GM21381 (cell line): ENCODE data around the gene TSC22D4.
"Not testable (repeated sequence)": the region's sequence is repeated elsewhere in the genome, so short reads cannot be mapped to it uniquely, and the experiment has no call there.

Source experiments
- ATAC-seq: cut with Tn5 transposase; IDR thresholded peaks from one replicate; pipeline ENCODE4 v1.9.1; 2021; ENCODE audit warnings: mild to moderate bottlenecking, moderate library complexity; ENCODE audit not compliant: unreplicated experiment

TSC22D4 gene

DNA sequence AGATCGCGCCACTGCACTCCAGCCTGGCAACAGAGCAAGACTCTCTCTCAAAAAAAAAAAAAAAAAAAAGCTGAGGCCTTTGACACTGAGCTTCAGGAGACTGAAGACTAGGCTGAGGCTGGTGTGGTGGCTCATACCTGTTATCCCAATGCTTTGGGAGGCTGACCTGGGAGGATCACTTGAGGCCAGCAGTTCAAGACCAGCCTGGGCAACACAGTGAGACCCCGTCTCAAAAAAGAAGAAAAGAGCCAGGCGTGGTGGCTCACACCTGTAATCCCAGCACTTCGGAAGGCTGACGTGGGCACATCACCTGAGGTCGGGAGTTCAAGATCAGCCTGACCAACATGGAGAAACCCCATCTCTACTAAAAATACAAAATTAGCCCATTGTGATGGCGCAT is 31.7 kb downstream of the TSC22D4 start:
- ATAC-seq, result not testable (repeated sequence)

DNA sequence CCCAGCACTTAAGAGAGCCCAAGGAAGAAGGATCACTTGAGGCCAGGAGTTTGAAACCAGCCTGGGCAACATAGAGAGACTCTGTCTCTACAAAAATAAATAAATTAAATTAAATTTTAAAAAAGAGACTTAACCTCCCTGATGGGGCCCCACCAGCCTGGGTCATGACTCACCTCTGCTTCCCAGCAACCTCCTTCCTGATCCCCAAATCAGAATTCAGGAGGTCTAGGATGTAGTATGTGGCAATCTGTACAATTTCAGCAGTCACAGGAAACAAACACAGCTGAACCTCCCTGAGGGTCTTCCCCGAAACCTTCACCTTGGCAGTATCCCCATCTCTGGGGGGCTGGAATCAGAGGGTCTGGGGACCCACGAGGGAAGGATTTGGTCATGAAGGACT is 33.0 kb downstream of the TSC22D4 start:
- no peak for ATAC-seq

DNA sequence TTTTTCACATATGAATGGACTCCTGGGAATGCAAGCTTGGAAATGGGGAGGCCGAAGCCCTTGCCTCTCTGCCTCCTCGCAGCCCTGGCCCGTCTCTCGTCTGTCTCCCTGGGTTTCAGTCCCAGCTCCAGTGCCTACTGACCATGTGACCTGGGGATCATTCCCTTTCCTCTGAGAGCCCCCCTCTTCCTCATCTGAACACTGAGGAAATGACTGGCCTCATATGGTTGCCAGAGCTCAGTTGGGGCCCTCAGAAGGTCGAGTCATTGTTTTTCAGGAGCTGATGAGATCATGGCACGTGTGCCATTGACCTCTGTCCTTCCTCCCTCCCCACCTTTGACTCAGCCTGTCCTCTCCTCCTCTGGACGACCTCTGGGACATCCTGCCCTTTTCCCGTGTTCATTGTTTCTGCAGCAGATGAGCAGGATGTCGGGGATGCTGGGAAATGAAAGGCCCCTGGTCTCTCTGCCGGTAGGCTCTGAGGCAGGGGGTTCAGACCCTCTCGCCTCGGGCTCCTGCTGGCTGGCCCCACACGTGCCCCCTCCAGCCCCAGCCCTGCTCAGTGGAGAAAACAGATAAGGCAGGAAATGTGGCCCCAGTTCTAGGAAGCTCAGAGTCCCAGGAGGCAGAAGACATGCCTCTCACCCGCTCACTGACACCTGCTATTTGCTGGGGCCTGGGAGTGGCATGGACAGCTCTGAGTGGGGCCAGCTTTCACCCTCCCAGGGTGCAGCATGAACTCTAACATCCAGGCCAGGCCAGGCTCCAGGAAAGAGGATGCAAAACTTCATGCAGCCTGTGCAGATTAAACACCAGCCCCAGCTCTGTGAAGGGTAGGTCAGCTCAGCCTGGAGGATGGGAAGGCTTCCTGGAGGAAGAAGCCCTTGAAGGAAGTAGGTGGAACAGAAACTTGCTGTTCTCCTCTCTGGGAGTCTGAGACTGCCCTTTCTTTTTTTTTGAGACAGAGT is 34.4 kb downstream of the TSC22D4 start:
- no peak for ATAC-seq

DNA sequence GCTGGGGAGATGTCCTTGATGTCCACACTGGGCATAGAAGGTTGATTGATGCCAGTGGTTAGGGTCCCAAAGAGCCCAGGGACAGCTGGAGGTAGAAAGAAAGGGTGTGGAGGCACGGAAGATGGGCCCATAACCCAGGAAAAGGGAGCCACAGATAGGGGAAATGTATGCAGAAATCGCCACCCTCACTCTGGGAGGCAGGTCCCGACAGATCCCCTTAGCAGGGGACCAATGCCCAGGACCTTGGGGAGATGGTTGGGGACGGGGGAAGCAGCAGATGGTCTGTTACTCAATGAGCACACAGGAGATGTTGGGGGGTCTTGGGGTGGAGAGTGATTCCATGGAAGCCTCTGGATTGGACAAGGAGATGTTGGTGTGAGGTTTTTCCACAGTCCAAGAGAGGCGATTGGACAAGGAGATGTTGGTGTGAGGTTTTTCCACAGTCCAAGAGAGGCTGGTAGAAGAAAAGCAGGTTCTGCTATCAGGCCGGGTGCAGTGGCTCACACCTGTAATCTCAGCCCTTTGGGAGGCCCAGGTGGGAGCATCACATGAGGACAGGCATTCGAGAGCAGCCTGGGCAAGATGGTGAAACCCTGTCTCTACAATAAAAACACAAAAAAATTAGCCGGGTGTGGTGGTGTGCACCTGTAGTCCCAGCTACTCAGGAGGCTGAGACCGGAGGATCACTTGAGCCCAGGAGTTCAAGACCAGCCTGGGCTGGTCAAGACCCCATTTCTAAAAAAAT is 35.7 kb downstream of the TSC22D4 start:
- ATAC-seq, result no peak

DNA sequence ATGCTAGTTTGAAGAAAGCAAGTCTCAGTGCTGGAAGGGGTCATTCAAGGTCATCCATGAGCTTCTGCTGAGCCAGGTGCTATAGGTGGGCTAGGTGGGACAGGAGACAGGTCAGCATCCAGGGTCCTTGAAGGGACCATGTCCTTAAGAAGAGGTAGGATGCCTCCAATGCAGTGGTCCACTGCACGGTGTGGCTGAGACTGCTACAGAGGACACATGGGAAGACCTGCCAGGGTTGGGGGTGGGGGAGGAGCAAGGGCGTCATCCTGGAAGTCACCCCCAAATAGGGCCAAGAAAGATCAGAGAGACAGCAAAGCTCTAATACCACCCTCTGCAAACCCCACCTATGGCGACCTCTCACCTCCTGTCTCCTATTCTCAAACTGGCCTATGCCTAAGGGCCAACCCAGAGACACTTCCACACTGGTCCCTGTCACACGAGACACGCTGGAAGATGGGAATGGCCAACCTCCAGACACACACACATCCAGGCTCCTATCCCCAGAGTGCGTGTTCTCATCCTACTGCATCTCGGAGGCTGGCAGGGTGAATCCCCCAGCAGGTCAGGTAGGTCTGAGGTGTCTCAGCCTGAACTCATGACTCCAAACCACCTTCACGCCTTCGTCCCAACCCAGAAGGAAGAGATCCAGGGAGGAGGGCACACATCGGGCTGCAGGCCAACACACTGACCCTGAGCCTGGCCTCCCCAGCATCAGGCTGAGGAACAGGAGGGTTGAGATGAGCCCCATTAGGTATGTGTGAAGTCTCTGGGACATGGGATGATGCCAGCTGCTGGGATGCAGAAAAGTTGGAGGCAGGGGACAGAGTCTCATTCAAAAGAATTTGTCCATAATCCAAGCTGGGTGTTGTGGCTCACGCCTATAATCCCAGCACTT is 37.1 kb downstream of the TSC22D4 start:
- ATAC-seq, result no peak

DNA sequence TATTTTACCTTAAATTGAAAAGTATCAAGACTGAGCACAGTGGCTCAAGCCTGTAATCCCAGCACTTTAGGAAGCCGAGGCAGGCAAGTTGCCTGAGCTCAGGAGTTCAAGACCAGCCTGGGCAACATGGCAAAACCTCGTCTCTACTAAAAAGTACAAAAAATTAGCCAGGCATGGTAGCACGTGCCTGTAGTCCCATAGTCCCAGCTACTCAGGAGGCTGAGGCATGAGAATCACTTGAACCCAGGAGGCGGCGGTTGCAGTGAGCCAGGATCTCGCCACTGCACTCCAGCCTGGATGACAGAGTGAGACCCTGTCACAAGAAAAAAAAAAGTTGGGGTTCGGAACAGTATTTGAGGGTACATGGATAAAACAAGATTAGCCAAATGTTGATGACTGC is 39.8 kb downstream of the TSC22D4 start:
- ATAC-seq, result not testable (repeated sequence)

DNA sequence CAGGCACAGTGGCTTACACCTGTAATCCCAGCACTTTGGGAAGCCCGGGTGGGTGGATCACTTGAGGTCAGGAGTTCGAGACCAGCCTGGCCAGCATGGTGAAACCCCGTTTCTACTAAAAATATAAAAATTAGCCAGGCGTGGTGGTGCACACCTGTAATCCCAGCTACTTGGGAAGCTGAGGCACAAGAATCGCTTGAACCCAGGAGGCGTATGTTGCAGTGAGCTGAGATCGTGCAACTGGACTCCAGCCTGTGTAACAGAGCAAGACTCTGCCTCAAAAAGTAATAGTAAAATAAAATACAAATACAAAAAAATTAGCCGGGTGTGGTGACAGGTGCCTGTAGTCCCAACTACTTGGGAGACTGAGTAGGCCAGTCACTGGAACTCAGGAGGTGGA is 40.3 kb downstream of the TSC22D4 start:
- not testable (repeated sequence) for ATAC-seq

DNA sequence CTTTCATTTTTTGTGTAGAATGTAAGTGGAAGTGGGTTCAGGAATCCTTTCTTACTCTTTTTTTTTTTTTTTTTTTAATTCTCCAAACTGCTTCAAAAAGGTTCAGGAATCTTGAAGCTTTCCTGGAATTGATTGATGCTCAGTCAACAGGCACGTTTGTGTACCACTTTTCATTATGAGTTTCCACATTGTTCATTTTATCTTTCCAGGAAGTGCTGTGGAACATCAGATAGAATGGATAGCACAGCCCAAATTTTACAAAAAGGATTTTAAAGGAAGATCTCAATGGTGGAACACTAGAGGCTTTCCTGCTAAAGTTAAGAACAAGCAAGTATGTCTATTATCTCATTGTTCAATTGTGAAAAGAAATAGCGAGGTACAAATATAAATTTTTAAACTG is 40.8 kb downstream of the TSC22D4 start:
- ATAC-seq, result no peak

DNA sequence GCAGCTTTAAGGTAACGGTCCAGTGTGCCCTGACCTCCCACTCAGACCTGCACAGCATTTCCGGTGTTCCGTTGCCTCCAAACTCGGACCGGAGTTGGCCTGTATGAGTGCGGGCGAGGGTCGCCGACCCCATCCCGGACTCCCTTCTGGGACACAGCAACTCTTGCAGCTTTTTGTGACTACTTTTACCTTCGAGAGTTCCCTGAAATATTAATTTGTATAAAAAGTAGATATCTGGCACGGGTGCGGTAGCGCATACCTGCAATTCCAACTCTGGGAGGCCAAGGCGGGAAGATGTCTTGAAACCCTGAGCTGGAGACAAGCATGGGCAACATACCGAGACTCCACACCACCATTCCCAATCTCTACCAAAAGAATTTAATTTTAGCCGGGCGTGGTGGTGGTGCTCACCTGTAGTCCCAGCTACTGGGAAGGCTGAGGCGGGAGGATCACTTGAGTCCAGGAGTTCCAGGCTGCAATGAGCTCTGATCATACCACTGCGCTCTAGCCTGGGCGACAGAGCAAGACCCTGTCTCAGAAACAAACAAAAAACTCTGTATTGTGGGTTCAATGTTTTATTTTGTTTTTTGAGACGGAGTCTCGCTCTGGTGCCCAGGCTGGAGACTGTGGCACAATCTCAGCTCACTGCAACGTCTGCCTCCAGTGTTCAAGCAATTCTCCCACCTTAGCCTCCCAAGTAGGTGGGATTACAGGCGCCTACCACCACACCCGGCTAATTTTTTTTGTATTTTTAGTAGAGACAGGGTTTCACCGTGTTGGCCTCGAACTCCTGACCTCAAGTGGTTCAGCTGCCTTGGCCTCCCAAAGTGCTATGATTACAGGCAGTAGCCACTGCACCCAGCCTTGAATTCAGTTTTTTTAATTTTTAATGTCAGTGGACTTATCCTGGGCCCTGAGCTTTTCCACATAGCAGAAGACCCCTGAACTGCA is 41.6 kb downstream of the TSC22D4 start:
- ATAC-seq, result no peak

DNA sequence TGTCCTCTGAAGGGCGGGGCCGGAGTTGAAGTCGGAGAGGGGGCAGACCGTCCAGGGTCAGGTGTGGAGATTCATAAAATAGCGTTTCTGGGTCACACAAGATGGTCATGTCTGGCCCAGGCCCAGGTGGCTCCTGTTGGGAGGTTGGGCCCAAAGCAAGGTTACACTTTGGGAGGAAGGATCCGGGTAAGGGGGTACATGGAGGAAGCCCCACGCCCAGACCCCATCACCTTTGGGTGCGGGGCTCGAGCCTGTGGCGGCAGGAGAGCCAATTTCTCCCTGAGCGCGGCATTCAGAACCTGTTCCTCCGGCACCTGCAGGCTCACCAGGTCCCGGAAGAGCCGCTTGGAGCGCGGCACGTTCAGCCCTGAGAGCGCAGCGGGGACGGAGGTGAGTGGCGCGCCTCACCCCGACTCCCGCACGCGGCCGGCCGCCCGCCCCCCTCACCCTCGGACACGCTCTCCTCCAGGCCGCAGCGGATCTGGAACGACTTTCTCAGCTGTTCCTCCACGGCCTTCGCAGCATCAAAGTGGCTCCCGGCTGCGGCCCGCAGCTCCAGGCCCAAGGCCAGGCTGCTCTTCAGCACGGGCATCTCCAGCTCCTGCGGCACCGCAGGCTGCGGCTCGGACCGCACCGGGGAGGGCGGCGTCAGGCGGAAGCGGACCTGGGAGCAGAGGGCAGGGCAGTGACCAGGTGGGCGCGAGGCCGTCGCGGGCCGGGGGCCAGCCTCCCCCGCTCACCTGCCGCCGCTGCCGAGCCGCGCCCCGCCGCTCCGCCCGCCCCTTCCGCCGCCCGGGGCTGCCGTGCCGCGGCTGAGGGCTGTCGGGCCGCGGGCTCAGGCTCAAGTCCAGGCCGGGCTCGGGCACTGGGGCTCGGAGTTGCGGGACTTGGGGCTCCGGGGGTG is 43.4 kb downstream of the TSC22D4 start:
- ATAC-seq, result peak; percentile 24

DNA sequence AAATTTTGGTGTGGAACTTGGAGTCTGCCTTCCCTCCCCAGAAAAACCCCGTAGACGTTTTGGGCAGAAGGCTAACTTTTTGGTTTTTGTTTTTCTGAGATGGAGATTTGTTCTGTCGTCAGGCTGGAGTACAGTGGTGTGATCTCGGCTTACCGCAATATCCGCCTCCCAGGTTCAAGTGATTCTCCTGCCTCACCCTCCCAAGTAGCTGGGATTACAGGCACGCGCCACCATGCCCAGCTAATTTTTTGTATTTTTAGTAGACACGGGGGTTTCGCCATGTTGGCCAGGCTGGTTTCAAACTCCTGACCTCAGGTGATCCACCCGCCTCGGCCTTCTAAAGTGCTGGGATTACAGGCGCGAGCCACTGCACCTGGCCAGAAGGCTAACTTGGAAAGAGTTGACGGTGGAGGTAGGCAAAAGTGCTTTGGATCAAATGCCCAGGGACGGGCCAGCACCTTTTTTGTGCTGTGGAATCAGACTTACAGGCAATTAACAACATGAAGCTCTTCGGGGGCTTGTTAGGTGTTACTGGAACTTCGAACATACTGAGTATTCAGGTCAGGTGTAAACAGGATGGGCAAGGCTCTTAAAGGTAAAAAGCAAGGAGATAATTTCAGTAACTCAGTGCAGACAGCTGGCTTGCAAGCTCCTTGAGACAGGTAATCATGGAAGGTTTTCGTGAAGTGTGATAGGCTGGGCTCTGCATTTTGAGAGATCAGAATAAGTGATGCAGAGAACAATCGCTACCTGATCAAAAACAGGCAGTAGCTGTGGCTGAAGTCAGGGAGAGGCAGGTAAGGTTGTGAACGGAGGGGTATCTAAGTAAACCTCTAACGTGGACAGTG is 44.5 kb downstream of the TSC22D4 start:
- no peak for ATAC-seq

DNA sequence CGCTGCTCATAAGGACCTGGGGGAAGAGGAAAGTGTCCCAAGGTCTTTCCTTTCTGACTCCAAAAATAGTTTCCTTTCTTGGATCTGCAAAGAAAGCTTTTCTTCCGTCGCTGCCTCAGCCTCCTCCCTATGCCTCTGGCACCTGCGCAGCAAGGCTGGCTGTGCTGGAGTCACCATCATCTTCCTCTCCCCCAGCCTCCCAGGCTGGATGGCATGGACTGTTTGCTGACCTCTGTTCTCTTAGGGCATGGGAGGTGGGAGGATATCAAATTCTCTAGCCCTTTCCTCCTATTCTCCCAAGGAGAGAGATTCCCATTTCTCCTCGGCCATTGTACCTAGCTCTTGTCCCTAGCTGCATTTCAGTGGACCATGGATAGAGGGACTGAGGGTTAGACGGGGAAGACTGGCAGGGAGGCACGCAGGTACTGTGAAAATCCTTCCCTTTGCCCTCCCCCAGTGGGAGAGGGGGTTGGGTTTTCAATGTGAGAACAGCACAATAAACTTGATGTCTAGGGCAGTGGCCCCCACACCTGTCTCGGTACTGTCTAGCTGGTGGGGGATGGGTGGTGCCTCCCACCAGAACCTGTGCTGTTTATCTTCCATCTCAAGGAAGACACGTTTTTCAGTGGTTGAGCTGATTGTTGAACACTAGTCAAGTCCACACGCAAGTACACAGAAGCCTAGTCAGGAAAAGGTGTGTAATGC is 45.3 kb downstream of the TSC22D4 start:
- ATAC-seq, result no peak

DNA sequence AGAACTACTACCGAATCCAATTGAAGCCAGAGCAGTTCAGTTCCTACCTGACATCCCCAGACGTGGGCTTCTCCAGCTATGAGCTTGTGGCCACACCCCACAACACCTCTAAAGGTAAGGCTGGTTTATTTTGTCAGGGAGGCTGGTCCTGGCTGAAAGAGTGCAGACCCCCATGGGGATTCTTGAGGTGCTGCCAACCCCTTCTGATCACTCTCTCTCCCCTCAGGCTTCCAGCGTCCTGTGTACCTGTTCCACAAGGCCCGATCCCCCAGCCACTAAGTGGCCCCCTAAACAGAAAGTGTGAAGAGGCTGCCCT is 45.8 kb downstream of the TSC22D4 start:
- ATAC-seq, result no peak

DNA sequence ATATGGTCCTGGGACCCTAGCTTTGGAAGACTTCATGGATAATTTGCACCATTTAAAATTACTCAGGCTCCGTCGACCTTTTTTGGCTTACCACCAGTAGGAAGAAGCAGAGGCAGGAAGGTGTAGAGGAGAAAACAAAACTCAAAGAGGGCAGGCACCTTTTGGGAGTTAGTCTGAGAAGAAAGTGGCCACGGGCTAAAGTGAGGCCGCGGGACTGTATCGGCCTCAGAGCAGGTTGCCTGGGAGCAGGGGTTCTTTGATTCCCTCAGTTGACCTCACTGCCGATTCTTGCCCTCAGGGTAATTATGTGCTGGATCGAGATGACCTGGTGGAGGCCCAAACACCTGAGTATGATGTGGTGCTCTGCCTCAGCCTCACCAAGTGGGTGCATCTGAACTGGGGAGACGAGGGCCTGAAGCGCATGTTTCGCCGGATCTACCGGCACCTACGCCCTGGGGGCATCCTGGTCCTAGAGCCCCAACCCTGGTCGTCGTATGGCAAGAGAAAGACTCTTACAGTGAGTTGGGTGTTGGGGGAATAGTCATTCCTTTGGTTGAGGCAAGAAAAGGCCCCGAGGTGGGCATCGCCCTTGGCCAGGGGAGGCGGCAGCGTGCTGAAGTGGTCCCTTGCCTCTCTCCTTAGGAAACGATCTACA is 46.3 kb downstream of the TSC22D4 start:
- no peak for ATAC-seq

DNA sequence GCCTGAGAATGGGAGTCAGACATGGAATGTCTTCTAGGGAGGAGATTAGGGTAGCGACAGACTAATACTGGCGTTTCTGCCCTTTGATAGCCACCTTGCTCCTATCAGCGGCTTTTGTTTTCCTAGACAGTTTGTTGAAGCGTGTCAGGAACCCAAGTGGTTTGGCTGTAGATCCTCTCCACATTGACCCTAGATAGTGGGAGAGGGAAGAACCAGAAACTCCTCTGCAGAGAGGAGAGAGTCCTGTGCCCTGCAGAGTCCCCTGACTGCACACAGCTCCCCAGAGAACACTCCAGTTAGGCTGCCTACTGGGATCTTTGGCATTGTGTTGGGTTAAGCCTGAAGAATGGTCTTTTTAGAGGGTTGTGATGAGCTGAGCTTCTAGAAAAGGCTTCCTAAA is 47.0 kb downstream of the TSC22D4 start:
- no peak for ATAC-seq

DNA sequence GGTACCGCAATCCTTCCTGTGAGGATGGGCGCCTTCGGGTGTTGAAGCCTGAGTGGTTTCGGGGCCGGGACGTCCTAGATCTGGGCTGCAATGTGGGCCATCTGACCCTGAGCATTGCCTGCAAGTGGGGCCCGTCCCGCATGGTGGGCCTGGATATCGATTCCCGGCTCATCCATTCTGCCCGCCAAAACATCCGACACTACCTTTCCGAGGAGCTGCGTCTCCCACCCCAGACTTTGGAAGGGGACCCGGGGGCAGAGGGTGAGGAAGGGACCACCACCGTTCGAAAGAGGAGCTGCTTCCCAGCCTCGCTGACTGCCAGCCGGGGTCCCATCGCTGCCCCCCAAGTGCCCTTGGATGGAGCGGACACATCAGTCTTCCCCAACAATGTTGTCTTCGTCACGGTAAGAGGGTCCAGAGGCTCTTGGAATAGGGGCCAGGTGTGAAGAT is 47.7 kb downstream of the TSC22D4 start:
- ATAC-seq, result no peak
